SU-DHL-6 (cell line): Measurements from ENCODE around the gene NSD1.

Experiments
- H2AFZ ChIP-seq: fragments of 200-600 bp; sonication (generic); 2 replicates; pipeline ENCODE4 v1.6.1; 2014; ENCODE audit warnings: low read depth, mild to moderate bottlenecking, moderate library complexity, mixed read lengths, antibody characterized with exemption, low read length; ENCODE audit not compliant: severe bottlenecking
- H3F3A ChIP-seq: fragments of 200-600 bp; shearing (Covaris generic); 2 replicates; pipeline ENCODE4 v1.6.0; 2016; ENCODE audit warnings: antibody characterized with exemption, mild to moderate bottlenecking; ENCODE audit not compliant: insufficient read depth
- H3K27ac ChIP-seq: fragments of 200-600 bp; sonication (generic); 2 replicates; pipeline ENCODE4 v1.5.1; 2016; ENCODE audit warnings: low read depth, mild to moderate bottlenecking, low read length, moderate library complexity, mixed read lengths
- H3K27me3 ChIP-seq: fragments of 200-600 bp; sonication (generic), shearing (Covaris generic); 2 replicates; pipeline ENCODE4 v1.6.0; 2014; ENCODE audit warnings: mild to moderate bottlenecking, low read length
- H3K36me3 ChIP-seq: fragments of 200-600 bp; sonication (generic); 2 replicates; pipeline ENCODE4 v1.6.1; 2014; ENCODE audit warnings: mild to moderate bottlenecking, low read length, mixed read lengths
- H3K4me2 ChIP-seq: fragments of 300-600, 200-600 bp; shearing (Covaris generic), sonication (generic); 2 replicates; pipeline ENCODE4 v1.6.0; 2014; ENCODE audit warnings: low read length, low read depth, mild to moderate bottlenecking; ENCODE audit not compliant: poor library complexity, severe bottlenecking
- H3K4me3 ChIP-seq: fragments of 200-600 bp; sonication (generic); 2 replicates; pipeline ENCODE4 v1.5.1; 2014; ENCODE audit warnings: antibody characterized with exemption, low read length, mild to moderate bottlenecking, mixed read lengths; ENCODE audit not compliant: insufficient read depth, poor library complexity, severe bottlenecking
- H3K79me2 ChIP-seq: fragments of 200-600 bp; sonication (generic); 2 replicates; pipeline ENCODE4 v1.6.1; 2014; ENCODE audit warnings: mild to moderate bottlenecking, low read length, moderate library complexity; ENCODE audit not compliant: insufficient read depth
- H3K9ac ChIP-seq: fragments of 200-600 bp; sonication (generic); 2 replicates; pipeline ENCODE4 v1.7.0; 2014; ENCODE audit warnings: mild to moderate bottlenecking, low read length
- H3K9me2 ChIP-seq: fragments of 200-600 bp; sonication (generic); replicated peaks from 2 replicates; pipeline ENCODE4 v1.6.1; 2014; ENCODE audit warnings: low read length; ENCODE audit not compliant: insufficient read depth
- H3K9me3 ChIP-seq: fragments of 200-600 bp; sonication (generic); 2 replicates; pipeline ENCODE4 v1.6.1; 2014; ENCODE audit warnings: low read length, mixed read lengths; ENCODE audit not compliant: insufficient read depth
- H4K20me1 ChIP-seq: fragments of 200-600 bp; sonication (generic); 2 replicates; pipeline ENCODE4 v1.6.1; 2014; ENCODE audit warnings: low read depth, mild to moderate bottlenecking, antibody characterized with exemption, low read length, moderate library complexity, mixed read lengths
- CTCF ChIP-seq: fragments of 200-600 bp; sonication (generic); IDR thresholded peaks from one replicate; pipeline ENCODE4 v1.5.1; 2017; ENCODE audit warnings: antibody characterized with exemption, mild to moderate bottlenecking, low read length, moderate library complexity; ENCODE audit not compliant: insufficient read depth, poor library complexity, severe bottlenecking
- EZH2phosphoT487 ChIP-seq: fragments of 200-600 bp; sonication (generic), shearing (Covaris generic); conservative IDR thresholded peaks from 2 replicates; pipeline ENCODE4 v1.6.1; 2018; ENCODE audit warnings: mild to moderate bottlenecking, antibody characterized with exemption, low read length, moderate library complexity, mixed read lengths

NSD1 gene

GRCh38 chr5:177099422-177100093 is 34.0 kb upstream of the NSD1 start:
- Histone ChIP-seq H3F3A (no peaks in the 10 kb centered on the region), H3K9ac (no peak overlapping the region), H3K4me3 (no peak overlapping the region), H3K36me3 (no peaks in the 10 kb centered on the region), H3K9me3 (no peaks in the 10 kb centered on the region), H2AFZ (no peak overlapping the region), H3K27ac (no peak overlapping the region), H3K27me3 (no peaks in the 10 kb centered on the region), H3K4me2 (no peak overlapping the region), H4K20me1 (no peaks in the 10 kb centered on the region), H3K79me2 (no peaks in the 10 kb centered on the region), H3K9me2 (no peaks in the 10 kb centered on the region)
- TF ChIP-seq CTCF (no peak), EZH2phosphoT487 (no peak)

GRCh38 chr5:177100714-177101121 is 32.9 kb upstream of the NSD1 start:
- H3K36me3 ChIP-seq: no peaks in the 10 kb centered on the region
- no peak overlapping the region for H3K9ac ChIP-seq
- no peaks in the 10 kb centered on the region for H3F3A ChIP-seq
- no peaks in the 10 kb centered on the region for H3K9me2 ChIP-seq
- TF ChIP-seq EZH2phosphoT487 (no peak), CTCF (no peak)
- no peaks in the 10 kb centered on the region for H3K27me3 ChIP-seq
- H2AFZ ChIP-seq: no peak overlapping the region
- H3K27ac ChIP-seq: no peak overlapping the region
- H3K4me3 ChIP-seq: no peak overlapping the region
- H3K4me2 ChIP-seq: no peak overlapping the region
- H4K20me1 ChIP-seq: no peaks in the 10 kb centered on the region
- no peaks in the 10 kb centered on the region for H3K9me3 ChIP-seq
- no peaks in the 10 kb centered on the region for H3K79me2 ChIP-seq

- H2AFZ ChIP-seq: no peak overlapping the region
- TF ChIP-seq EZH2phosphoT487: no peak
- no peak for TF ChIP-seq CTCF
- no peak overlapping the region for H3K4me3 ChIP-seq
- no peaks in the 10 kb centered on the region for H3K27me3 ChIP-seq
- H3K9ac ChIP-seq: no peak overlapping the region
- no peak overlapping the region for H3K4me2 ChIP-seq
- no peaks in the 10 kb centered on the region for H3K9me2 ChIP-seq
- H4K20me1 ChIP-seq: no peaks in the 10 kb centered on the region
- no peaks in the 10 kb centered on the region for H3K36me3 ChIP-seq
- no peak overlapping the region for H3K27ac ChIP-seq
- no peaks in the 10 kb centered on the region for H3K9me3 ChIP-seq
- H3K79me2 ChIP-seq: no peaks in the 10 kb centered on the region
- no peaks in the 10 kb centered on the region for H3F3A ChIP-seq
These were observed 29.9 kb upstream of the NSD1 start for GRCh38 chr5:177103523-177104253.
